Non-pigmented ciliary epithelial cell (primary cell): Measurements from ENCODE around the gene HACD2.

ENCODE experiments used
- DNase-seq: peaks from one replicate; pipeline ENCODE4 v3.0.0-alpha.2; 2010; ENCODE audit warnings: low read depth

The HACD2 gene

GRCh38 chr3:123481071-123481470, 103.8 kb downstream of the HACD2 start:
- DNase-seq = no peak

GRCh38 chr3:123480428-123480827, 104.4 kb downstream of the HACD2 start:
- DNase-seq = no peak

GRCh38 chr3:123479891-123480290, 105.0 kb downstream of the HACD2 start:
- no peak for DNase-seq

GRCh38 chr3:123478314-123478713, 106.5 kb downstream of the HACD2 start:
- DNase-seq = no peak

- DNase-seq = no peak
These were observed 107.7 kb downstream of the HACD2 start for GRCh38 chr3:123476967-123477750.

- DNase-seq = no peak
These were observed 109.1 kb downstream of the HACD2 start for GRCh38 chr3:123475786-123476185.

GRCh38 chr3:123471106-123471505, 113.7 kb downstream of the HACD2 start:
- DNase-seq = no peak

- no peak for DNase-seq
These were observed 115.4 kb downstream of the HACD2 start for GRCh38 chr3:123469323-123469995.

- no peak for DNase-seq
These were observed 117.8 kb downstream of the HACD2 start for GRCh38 chr3:123467046-123467445.

GRCh38 chr3:123464211-123464610, 120.6 kb downstream of the HACD2 start:
- DNase-seq = no peak

GRCh38 chr3:123459862-123460261, 125.0 kb downstream of the HACD2 start:
- DNase-seq = no peak

GRCh38 chr3:123458255-123458654, 126.6 kb downstream of the HACD2 start:
- no peak for DNase-seq

- no peak for DNase-seq
These were observed 127.0 kb downstream of the HACD2 start for GRCh38 chr3:123457841-123458240.

- DNase-seq = no peak
These were observed 131.2 kb downstream of the HACD2 start for GRCh38 chr3:123453675-123454074.

- no peak for DNase-seq
These were observed 133.7 kb downstream of the HACD2 start for GRCh38 chr3:123451186-123451585.

GRCh38 chr3:123449997-123450604, 134.8 kb downstream of the HACD2 start:
- DNase-seq = no peak

- DNase-seq = no peak
These were observed 135.5 kb downstream of the HACD2 start for GRCh38 chr3:123449102-123449996.

- no peak for DNase-seq
These were observed 136.2 kb downstream of the HACD2 start, which contains the start of gene ADCY5 for GRCh38 chr3:123448536-123449101. Gene ADCY5 (minus strand): TSS chr3:123449090. CDS start chr3:123448545, 545 bp downstream.

- no peak for DNase-seq
These were observed 136.9 kb downstream of the HACD2 start for GRCh38 chr3:123447749-123448517.

GRCh38 chr3:123447416-123447748, 137.5 kb downstream of the HACD2 start:
- DNase-seq = no peak

GRCh38 chr3:123446610-123447109, 138.2 kb downstream of the HACD2 start:
- no peak for DNase-seq
